Activated T-cell treated with anti-CD3 and anti-CD28 coated beads, Interleukin-2, amount 50 U/mL, for 1 hour (primary cell): ENCODE results near the gene MLH3.
"Not testable (repeated sequence)": the region's sequence is repeated elsewhere in the genome, so short reads cannot be mapped to it uniquely, and the experiment has no call there.

Source experiments
- DNase-seq: peaks from one replicate; pipeline ENCODE4 v3.0.0-alpha.2; 2020

The MLH3 gene

GRCh38 chr14:75050852-75051555 lies at the start of gene MLH3:
Gene MLH3, minus strand, starts transcription at chr14:75051467. Its CDS starts 1,812 bp downstream, at chr14:75049655.
- DNase-seq, result peak; percentile 83

GRCh38 chr14:75098682-75099081 lies 47.4 kb upstream of the MLH3 start:
- DNase-seq, result no peak

GRCh38 chr14:75098212-75098611 lies 46.9 kb upstream of the MLH3 start:
- no peak for DNase-seq

- DNase-seq, result no peak
These were observed 45.7 kb upstream of the MLH3 start for GRCh38 chr14:75096959-75097358.

- no peak for DNase-seq
These were observed 44.4 kb upstream of the MLH3 start for GRCh38 chr14:75095690-75096089.

GRCh38 chr14:75094896-75095295 lies 43.6 kb upstream of the MLH3 start:
- DNase-seq, result no peak

GRCh38 chr14:75092698-75093097 lies 41.4 kb upstream of the MLH3 start:
- no peak for DNase-seq

- DNase-seq, result no peak
These were observed 40.0 kb upstream of the MLH3 start for GRCh38 chr14:75091251-75091650.

- DNase-seq, result no peak
These were observed 39.1 kb upstream of the MLH3 start for GRCh38 chr14:75090353-75090752.

GRCh38 chr14:75088566-75089373 lies 37.5 kb upstream of the MLH3 start:
- no peak for DNase-seq

GRCh38 chr14:75088153-75088552 lies 36.9 kb upstream of the MLH3 start:
- DNase-seq, result no peak

- no peak for DNase-seq
These were observed 33.2 kb upstream of the MLH3 start for GRCh38 chr14:75084513-75084912.

- DNase-seq, result no peak
These were observed 32.0 kb upstream of the MLH3 start for GRCh38 chr14:75083271-75083670.

GRCh38 chr14:75081660-75082229 lies 30.5 kb upstream of the MLH3 start:
- DNase-seq, result no peak

- no peak for DNase-seq
These were observed 28.3 kb upstream of the MLH3 start for GRCh38 chr14:75079521-75079920.

- DNase-seq, result no peak
These were observed 26.5 kb upstream of the MLH3 start for GRCh38 chr14:75077794-75078193.

- DNase-seq, result no peak
These were observed 19.1 kb upstream of the MLH3 start for GRCh38 chr14:75070383-75070782.

GRCh38 chr14:75069811-75070145 lies 18.5 kb upstream of the MLH3 start:
- no peak for DNase-seq

- DNase-seq, result peak; percentile 60
These were observed 18.0 kb upstream of the MLH3 start, which contains the start of gene ZC2HC1C for GRCh38 chr14:75069121-75069810. Gene ZC2HC1C, plus strand, starts transcription at chr14:75069641. Its CDS starts 933 bp downstream, at chr14:75070574.

GRCh38 chr14:75068294-75069120 lies 17.2 kb upstream of the MLH3 start:
- DNase-seq, result no peak

GRCh38 chr14:75067765-75068164 lies 16.5 kb upstream of the MLH3 start:
- DNase-seq, result not testable (repeated sequence)

- no peak for DNase-seq
These were observed 15.9 kb upstream of the MLH3 start for GRCh38 chr14:75067212-75067611.
